GM10266 (cell line): ENCODE results near the gene EXOC4.

Experiments used
- DNase-seq: peaks from one replicate; pipeline ENCODE4 v3.0.0; 2012; ENCODE audit errors: extremely low spot score
- CTCF ChIP-seq: IDR thresholded peaks from 2 replicates; pipeline ENCODE4 v1.5.1; 2012; ENCODE audit warnings: mild to moderate bottlenecking, low read depth; ENCODE audit not compliant: control insufficient read depth, insufficient read depth; ENCODE audit errors: missing control alignments

The EXOC4 gene

GRCh38 chr7:133741703-133742102 lies 488.8 kb downstream of the EXOC4 start:
- no peak for TF ChIP-seq CTCF
- no peak for DNase-seq

- peak; percentile 47 for TF ChIP-seq CTCF
- no peak for DNase-seq
Observed at GRCh38 chr7:133742709-133743538, 490.0 kb downstream of the EXOC4 start.

- TF ChIP-seq CTCF = no peak
- no peak for DNase-seq
Observed at GRCh38 chr7:133744451-133744850, 491.6 kb downstream of the EXOC4 start.

- no peak for TF ChIP-seq CTCF
- no peak for DNase-seq
Observed at GRCh38 chr7:133746305-133746704, 493.4 kb downstream of the EXOC4 start.

- DNase-seq = no peak
- no peak for TF ChIP-seq CTCF
Observed at GRCh38 chr7:133746847-133747246, 494.0 kb downstream of the EXOC4 start.

GRCh38 chr7:133748443-133749407 lies 495.8 kb downstream of the EXOC4 start:
- no peak for DNase-seq

More at GRCh38 chr7:133748443-133749407, 495.8 kb downstream of the EXOC4 start:
- no peak for TF ChIP-seq CTCF
